ENCODE data around the gene PSORS1C2.

DNA sequence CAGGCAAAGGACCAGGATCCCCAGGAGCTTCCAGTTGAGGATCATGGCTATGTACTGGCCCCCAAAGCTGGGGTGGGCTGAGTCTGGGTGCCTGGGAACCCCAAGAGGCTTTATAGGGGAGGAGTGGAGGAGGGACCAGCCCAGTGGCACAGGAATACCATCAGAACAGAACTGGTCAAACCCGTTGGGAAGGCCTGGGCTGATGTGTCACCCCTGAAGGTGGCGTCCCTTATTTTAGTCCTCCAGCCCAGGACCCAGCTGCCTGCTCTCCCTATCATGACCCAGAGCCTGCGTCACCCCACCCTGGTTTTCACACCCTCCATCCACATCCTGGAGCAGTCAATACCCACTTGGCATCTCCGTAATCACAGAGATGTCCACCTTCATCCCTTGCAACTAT, at the start of gene PSORS1C2:
- TF ChIP-seq RAD21 (conservative IDR thresholded peaks at IDR 0.05 in 1 of 2, IDR thresholded peaks at IDR 0.05 in 1 of 2) (no peak), NR3C1 (IDR thresholded peaks at IDR 0.05) (no peak), POLR2A (IDR thresholded peaks at IDR 0.05; ENCODE audit: low read length) (no peak), RFX5 (IDR thresholded peaks at IDR 0.05) (no peak), ZC3H11A (IDR thresholded peaks at IDR 0.05) (no peak), CEBPB (IDR thresholded peaks at IDR 0.05) (no peak), PHF8 (IDR thresholded peaks at IDR 0.05; ENCODE audit: borderline replicate concordance, low read depth) (no peak), ZFP36 (IDR thresholded peaks at IDR 0.05; ENCODE audit: borderline replicate concordance, partially characterized antibody) (no peak), EP300 (IDR thresholded peaks at IDR 0.05) (no peak), POLR2AphosphoS2 (conservative IDR thresholded peaks at IDR 0.05; ENCODE audit: low read length) (no peak), BHLHE40 (IDR thresholded peaks at IDR 0.05; ENCODE audit: low read depth, low read length) (no peak)
- TF ChIP-seq, protein P1, sequence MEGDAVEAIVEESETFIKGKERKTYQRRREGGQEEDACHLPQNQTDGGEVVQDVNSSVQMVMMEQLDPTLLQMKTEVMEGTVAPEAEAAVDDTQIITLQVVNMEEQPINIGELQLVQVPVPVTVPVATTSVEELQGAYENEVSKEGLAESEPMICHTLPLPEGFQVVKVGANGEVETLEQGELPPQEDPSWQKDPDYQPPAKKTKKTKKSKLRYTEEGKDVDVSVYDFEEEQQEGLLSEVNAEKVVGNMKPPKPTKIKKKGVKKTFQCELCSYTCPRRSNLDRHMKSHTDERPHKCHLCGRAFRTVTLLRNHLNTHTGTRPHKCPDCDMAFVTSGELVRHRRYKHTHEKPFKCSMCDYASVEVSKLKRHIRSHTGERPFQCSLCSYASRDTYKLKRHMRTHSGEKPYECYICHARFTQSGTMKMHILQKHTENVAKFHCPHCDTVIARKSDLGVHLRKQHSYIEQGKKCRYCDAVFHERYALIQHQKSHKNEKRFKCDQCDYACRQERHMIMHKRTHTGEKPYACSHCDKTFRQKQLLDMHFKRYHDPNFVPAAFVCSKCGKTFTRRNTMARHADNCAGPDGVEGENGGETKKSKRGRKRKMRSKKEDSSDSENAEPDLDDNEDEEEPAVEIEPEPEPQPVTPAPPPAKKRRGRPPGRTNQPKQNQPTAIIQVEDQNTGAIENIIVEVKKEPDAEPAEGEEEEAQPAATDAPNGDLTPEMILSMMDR (IDR thresholded peaks at IDR 0.05): no peak

All from A549 (cell line).